ENCODE measurements around the gene USP25.
"Not testable (repeated sequence)": the region's sequence is repeated elsewhere in the genome, so short reads cannot be mapped to it uniquely, and the experiment has no call there.

USP25 gene

GRCh38 chr21:15732996-15733329 is 3.2 kb downstream of the USP25 start:
- no peak for DNase-seq (ENCODE audit: low read depth)

DNA sequence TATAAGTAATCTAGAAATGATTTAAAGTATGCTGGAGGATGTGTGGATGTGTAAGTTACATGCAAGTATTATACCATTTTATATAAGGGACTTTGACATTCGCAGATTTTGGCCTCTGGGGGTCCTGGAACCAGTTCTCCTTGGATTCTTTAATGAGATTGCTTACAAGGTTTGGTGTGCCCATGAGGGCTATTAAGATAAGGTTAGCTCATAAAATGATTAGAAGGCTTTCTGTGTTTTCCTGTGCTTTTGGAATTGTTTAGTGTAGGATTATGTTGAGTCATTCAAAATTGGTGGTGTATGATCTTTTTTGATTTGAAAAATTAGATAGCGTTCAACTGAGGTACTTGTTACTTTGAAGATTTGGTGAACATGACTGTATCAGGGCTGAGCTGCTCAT is 5.6 kb downstream of the USP25 start:
- no peak for DNase-seq (ENCODE audit: low read depth)

DNA sequence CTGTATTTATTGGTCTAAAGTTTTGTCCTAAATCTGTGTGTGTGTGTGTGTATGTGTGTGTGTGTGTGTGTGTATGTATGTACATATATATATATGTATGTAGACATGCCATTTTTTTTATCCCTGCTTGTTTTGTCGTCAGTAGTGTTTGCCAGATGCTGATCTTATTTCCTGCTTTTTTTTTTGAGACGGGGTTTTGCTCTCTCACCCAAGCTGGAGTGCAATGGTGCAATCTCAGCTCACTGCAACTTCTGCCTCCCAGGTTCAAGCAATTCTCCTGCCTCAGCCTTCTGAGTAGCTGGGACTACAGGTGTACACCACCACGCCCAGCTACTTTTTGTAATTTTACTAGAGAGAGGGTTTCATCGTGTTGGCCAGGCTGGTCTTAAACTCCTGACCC is 6.1 kb downstream of the USP25 start:
- DNase-seq (ENCODE audit: low read depth) = not testable (repeated sequence)

DNA sequence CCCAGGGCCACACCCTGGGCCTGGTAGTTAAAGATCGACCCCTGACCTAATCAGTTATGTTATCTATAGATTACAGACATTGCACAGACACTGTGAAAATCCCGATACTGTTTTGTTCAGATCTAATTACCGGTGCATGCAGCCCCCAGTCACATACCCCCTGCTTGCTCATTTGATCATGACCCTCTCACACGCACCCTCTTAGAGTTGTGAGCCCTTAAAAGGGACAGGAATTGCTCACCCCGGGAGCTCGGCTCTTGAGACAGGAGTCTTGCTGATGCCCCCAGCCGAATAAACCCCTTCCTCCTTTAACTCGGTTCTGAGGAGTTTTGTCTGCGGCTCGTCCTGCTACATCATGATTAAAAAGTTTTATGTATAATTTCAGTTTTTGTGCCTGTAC is 9.0 kb downstream of the USP25 start:
- not testable (repeated sequence) for DNase-seq (ENCODE audit: low read depth)

DNA sequence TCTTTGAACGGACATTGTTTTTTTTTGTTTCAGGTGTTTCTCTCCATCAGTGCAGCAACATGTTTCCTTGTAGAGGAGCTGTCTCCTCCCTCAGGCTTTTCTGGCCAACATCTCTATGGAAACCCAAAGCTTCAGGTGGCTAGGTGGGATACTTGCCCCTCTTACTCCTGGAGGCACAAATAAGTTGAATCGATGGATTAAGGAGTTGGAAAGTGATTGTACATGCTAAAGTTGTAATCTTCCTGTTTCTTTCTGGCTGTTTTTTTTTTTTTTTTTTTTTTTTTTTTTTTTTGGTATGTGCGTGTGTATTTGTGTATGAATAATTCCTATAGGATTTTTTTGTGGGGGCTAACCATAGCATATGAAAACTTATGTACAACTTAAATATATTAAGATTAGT is 10.6 kb downstream of the USP25 start:
- DNase-seq (ENCODE audit: low read depth) = no peak

DNA sequence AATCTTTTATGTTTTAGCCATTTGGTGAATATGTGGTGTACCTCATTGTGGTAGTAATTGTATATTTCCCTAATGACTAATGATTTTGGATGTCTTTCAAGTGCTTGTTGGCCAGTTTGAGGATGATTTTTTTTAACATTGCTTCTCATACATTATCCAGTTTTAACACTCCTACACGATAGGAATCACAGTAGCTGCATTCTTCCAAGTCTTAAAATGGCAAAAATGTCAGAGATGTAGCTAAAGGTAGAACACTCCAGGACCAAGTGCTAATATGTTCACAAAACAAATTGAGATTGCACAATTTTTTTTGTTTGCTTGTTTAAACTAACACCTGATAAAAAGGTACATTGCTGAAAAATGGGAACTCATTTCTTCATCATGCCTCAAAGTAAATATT is 11.7 kb downstream of the USP25 start:
- DNase-seq (ENCODE audit: low read depth) = no peak

- DNase-seq (ENCODE audit: low read depth) = no peak
Measured at GRCh38 chr21:15742052-15742670, 12.4 kb downstream of the USP25 start.

DNA sequence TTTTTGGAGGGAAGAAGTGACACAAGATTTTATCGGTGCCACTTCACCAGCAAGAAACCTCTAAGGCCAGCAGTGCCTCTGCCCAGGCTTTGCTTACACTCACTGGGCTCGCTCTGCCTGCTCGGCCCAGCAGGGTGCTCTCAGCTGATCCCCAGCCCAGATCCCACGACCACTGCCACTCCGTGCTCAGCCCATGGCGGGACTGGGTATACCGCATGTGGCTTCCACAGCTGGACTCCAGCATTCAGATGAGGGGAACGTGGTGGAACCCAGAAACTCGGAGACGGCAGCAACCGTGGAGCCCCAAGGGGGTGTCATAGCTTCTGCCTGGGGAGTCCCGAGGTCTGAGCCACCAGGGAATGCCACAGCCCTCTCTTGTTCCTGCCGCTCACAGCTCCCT is 12.9 kb downstream of the USP25 start:
- DNase-seq (ENCODE audit: low read depth) = no peak

DNA sequence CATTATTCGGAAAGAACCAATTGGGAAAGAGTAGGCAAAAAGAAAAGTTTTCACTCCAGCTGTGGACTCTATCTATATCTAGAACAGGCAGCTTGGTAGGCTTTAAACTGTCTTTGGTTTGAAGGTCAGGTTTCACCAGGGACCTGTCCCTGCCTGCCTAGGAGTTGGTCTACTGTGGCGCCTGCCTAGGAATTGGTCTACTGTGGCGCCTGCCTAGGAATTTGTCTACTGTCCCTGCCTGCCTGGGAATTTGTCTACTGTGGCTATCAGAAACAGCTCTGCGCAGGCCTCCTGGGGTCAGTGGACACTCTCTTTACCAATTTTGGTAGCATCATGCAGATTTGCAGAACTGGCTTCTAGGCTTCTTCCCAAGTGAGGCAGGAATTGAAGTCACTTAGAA is 13.8 kb downstream of the USP25 start:
- no peak for DNase-seq (ENCODE audit: low read depth)

DNA sequence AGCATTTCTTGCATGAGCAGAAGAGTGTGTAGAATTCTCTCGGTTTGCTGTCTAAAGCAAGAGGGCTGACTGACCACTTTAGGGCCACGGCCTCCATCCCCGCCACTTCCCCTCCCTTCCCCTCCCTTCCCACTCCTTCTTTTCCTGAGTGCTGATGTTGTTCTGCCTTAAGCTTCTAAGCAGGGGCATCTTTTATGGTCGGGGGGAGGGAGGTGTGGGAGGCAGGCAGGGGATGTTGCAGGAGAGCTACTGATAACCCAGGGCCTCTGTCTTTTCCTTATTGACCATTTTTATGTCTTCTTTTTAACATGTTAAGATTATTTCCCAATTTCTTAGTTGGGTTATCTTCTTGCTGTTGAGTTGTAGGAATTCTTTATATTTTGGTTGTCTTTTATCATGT is 15.1 kb downstream of the USP25 start:
- no peak for DNase-seq (ENCODE audit: low read depth)

DNA sequence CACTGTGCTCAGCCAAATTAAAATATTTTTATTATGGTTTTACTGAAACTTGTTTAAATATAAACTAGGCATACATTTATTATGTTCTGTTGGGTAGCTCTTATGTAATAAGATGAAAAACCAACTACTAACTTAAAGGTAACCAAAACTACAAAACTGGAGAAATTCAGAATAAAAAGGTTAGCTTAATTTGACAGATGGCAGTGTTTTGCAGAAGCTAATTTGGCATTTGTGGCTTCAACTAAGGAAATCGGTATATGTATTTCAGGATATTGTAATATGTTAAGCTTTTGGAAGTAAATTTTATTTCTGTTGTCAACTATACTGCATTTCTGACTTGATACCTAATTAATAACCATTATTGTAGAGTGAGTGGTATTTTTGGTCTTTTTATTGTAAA is 18.8 kb downstream of the USP25 start:
- no peak for DNase-seq (ENCODE audit: low read depth)

DNA sequence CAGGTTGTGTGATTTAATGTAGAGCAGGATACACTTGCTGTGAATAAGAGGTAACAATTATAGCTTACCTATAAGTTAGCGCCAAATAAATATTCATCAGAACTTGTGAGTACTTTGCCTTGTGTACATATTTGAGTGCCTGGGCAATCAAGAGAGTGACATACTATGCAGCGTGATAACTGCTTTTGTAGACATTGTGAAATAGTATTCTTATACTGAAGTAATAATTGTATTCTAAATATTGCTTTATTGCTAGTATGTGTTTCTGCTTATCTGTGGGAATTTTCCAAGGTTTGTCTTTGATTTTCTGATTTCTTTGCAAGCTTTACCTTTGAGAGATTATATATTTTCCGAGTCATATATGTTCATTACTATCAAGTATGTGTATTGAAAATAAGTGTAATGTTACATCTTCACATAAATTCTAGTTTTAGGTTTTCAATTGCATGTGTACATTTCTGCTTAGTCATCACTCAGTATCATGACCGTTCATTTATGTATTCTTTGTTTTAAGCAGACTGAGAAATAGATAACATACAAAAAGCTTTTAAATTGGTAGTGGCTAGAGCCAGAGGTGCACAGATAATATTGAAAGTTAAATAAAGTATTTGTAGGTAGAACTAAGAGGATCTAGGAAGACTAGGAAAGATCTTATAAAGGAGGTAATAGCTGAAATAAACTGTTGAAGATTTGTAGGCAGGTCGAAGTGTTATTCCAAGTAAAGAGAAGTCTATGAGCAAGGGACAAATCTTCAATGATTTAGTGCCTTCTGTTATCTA is 19.5 kb downstream of the USP25 start:
- DNase-seq (ENCODE audit: low read depth) = no peak

- DNase-seq (ENCODE audit: low read depth) = no peak
Measured at GRCh38 chr21:15749861-15750159, 20.0 kb downstream of the USP25 start.

GRCh38 chr21:15751037-15751436 is 21.3 kb downstream of the USP25 start:
- DNase-seq (ENCODE audit: low read depth) = no peak

- DNase-seq (ENCODE audit: low read depth) = no peak
Measured at GRCh38 chr21:15751546-15751945, 21.8 kb downstream of the USP25 start.

DNA sequence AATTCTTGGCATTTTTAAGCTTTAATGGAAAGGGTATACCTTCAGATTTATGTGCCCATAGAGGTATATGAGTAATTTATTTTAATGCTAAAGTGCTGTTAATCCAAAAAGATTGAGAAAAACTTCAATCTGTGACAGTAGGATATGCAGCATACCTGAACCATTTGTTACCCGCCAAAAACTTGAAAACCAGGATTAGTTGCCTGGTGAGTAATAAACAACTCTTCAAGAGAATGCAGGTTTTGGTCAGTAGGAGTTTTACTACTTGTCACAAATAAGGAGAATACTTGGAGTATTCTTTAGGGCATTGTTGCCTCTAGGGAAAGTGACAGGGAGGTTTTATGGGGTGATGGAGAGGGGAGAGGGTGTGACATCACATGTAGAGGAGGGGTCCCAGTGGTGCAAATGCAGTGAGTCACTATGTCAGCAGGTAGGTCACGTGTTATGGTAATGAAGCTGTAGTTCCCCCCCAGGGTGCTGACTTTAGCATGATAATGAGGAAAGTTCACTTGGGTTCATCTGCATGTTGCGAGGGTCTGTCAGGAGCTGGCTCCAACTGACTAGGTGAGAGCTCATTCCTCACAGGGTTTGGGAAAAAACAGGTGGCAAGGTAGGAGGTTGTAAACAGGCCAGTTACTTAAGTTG is 23.1 kb downstream of the USP25 start:
- no peak for DNase-seq (ENCODE audit: low read depth)

- DNase-seq (ENCODE audit: low read depth) = no peak
Measured at GRCh38 chr21:15753741-15754140, 24.0 kb downstream of the USP25 start.

GRCh38 chr21:15754640-15755039 is 24.9 kb downstream of the USP25 start:
- DNase-seq (ENCODE audit: low read depth) = no peak

GRCh38 chr21:15755125-15755524 is 25.3 kb downstream of the USP25 start:
- DNase-seq (ENCODE audit: low read depth) = no peak

- no peak for DNase-seq (ENCODE audit: low read depth)
Measured at GRCh38 chr21:15759469-15759868, 29.7 kb downstream of the USP25 start.

DNA sequence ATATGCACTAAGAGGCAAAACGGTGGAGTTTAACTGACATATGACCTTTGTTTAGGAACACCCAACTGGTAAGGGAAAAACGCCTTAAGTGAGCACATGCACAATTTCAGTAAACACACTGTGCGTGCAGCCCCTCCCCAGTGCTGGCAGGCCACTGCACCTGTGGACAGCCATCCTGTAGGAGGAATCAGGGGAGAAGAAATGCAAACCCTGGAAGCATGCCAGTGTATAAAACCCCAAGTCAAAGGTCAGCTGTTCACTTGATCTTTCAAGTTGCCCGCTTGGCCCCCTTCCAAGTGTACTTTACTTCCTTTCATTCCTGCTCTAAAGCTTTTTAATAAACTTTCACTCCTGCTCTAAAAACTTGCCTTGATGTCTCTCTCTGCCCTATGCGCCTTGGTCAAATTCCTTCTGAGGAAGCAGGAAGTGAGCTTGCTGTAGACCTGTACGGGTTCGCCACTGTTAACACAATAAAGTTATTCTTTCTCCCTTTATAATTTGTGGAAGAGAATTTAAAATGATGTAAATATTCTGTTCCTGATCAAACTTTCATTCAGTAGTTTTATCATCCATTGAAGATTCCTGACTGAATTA is 31.8 kb downstream of the USP25 start:
- DNase-seq (ENCODE audit: low read depth) = no peak

DNA sequence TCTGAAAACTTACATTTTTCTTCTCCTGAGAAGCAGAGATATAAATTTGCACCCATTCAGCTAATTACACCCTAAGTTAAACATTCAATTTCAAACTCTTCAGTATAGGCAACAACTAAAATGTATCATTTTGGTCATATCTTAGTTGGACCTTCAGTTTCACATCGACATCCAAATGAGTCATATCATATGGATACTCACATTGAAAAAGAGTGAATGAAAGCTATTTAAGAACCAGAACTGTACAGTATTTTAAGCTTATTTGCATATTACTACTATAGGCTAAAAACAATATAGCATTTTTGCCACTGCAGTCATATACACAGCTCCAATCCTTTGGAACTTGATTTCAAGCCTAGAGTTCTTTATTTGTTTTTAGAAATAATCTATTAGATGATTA is 33.6 kb downstream of the USP25 start:
- no peak for DNase-seq (ENCODE audit: low read depth)

DNA sequence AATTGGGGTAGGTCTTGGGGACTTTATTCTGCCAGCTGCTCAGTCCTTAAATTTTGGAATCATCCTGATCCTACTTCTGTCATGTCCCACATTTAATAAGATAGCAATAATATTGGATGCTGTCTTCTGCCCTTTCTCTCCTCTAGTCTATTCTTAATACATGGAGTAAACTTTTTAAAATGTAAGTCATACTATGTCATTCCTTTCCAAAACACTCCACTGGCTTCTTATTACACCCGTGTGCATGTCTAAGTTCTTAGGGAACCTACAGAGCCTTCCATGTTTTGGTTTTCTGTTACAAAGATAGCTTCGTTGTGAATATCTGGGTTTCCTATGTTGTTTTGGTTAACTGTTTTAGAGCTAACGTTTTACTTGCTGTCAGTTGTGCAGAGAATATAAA is 35.1 kb downstream of the USP25 start:
- no peak for DNase-seq (ENCODE audit: low read depth)
